Trophoblast cell (in vitro differentiated cells and primary cell): Measurements from ENCODE around the gene NCAM2.

Source experiments
- DNase-seq, 2 donors: peaks; one replicate each; pipeline ENCODE4 v3.0.0-alpha.2; 2016
- H2AFZ ChIP-seq: 2 replicates; pipeline ENCODE4 v1.6.1; 2013; ENCODE audit warnings: low read length, moderate library complexity, mild to moderate bottlenecking; ENCODE audit not compliant: insufficient read depth, poor library complexity
- H2AK5ac ChIP-seq: 2 replicates; pipeline ENCODE4 v1.6.1; 2013; ENCODE audit warnings: mild to moderate bottlenecking, low read length
- H2BK120ac ChIP-seq: 2 replicates; pipeline ENCODE4 v1.6.1; 2013; ENCODE audit warnings: low read length, mild to moderate bottlenecking, moderate library complexity; ENCODE audit not compliant: insufficient read depth, poor library complexity
- H2BK12ac ChIP-seq: 2 replicates; pipeline ENCODE4 v1.6.1; 2013; ENCODE audit warnings: mild to moderate bottlenecking, low read length, moderate library complexity
- H2BK5ac ChIP-seq: 2 replicates; pipeline ENCODE4 v1.6.1; 2013; ENCODE audit warnings: low read length, low read depth, moderate library complexity, mild to moderate bottlenecking; ENCODE audit not compliant: poor library complexity
- H3K14ac ChIP-seq: 2 replicates; pipeline ENCODE4 v1.6.1; 2013; ENCODE audit warnings: mild to moderate bottlenecking, low read length
- H3K18ac ChIP-seq: 2 replicates; pipeline ENCODE4 v1.6.1; 2013; ENCODE audit warnings: mild to moderate bottlenecking, low read length
- H3K23ac ChIP-seq: 2 replicates; pipeline ENCODE4 v1.6.1; 2013; ENCODE audit warnings: low read length
- H3K27ac ChIP-seq: 2 replicates; pipeline ENCODE4 v1.5.1; 2013; ENCODE audit warnings: low read depth, mild to moderate bottlenecking, inconsistent platforms, low read length, moderate library complexity
- H3K27me3 ChIP-seq: 2 replicates; pipeline ENCODE4 v1.6.1; 2013; ENCODE audit warnings: inconsistent platforms, mild to moderate bottlenecking, low read length, moderate library complexity; ENCODE audit not compliant: insufficient read depth
- H3K36me3 ChIP-seq, 2 experiments: 1 replicate in 1 of 2; 2 replicates in 1 of 2; pipeline ENCODE4 v1.6.1; 2013; ENCODE audit warnings: low read length in 2 of 2, mild to moderate bottlenecking in 2 of 2, moderate library complexity in 1 of 2; ENCODE audit not compliant: insufficient read depth in 2 of 2, control insufficient read depth in 1 of 2
- H3K4ac ChIP-seq: 2 replicates; pipeline ENCODE4 v1.6.1; 2013; ENCODE audit warnings: low read depth, mild to moderate bottlenecking, low read length, moderate library complexity
- H3K4me1 ChIP-seq, 2 experiments: 1 replicate in 1 of 2; 2 replicates in 1 of 2; pipeline ENCODE4 v1.6.1; 2013; ENCODE audit warnings: low read length in 2 of 2, mild to moderate bottlenecking in 2 of 2, moderate library complexity in 1 of 2; ENCODE audit not compliant: insufficient read depth in 2 of 2, control insufficient read depth in 1 of 2
- H3K4me2 ChIP-seq: 2 replicates; pipeline ENCODE4 v1.6.1; 2013; ENCODE audit warnings: inconsistent platforms, mild to moderate bottlenecking, low read length, moderate library complexity
- H3K4me3 ChIP-seq: 2 replicates; pipeline ENCODE4 v1.5.1; 2013; ENCODE audit warnings: mild to moderate bottlenecking, low read depth, low read length, inconsistent platforms
- H3K79me1 ChIP-seq: one replicate; pipeline ENCODE4 v1.6.1; 2013; ENCODE audit warnings: low read length
- H3K79me2 ChIP-seq: 2 replicates; pipeline ENCODE4 v1.6.1; 2013; ENCODE audit warnings: low read length, mild to moderate bottlenecking; ENCODE audit not compliant: control insufficient read depth, insufficient read depth, poor library complexity
- H3K9ac ChIP-seq: 2 replicates; pipeline ENCODE4 v1.6.1; 2013; ENCODE audit warnings: mild to moderate bottlenecking, low read length
- H3K9me3 ChIP-seq: 2 replicates; pipeline ENCODE4 v1.6.1; 2013; ENCODE audit warnings: low read depth, mild to moderate bottlenecking, control low read depth, inconsistent platforms, low read length; ENCODE audit not compliant: insufficient read depth
- H4K12ac ChIP-seq: 2 replicates; pipeline ENCODE4 v1.6.1; 2013; ENCODE audit warnings: low read depth, mild to moderate bottlenecking, low read length, moderate library complexity
- H4K8ac ChIP-seq: 2 replicates; pipeline ENCODE4 v1.6.1; 2013; ENCODE audit warnings: low read depth, mild to moderate bottlenecking, low read length, moderate library complexity
- H4K91ac ChIP-seq: one replicate; pipeline ENCODE4 v1.6.1; 2013; ENCODE audit warnings: low read depth, mild to moderate bottlenecking, low read length, moderate library complexity
- WGBS: extraction: QIAGEN DNeasy Blood & Tissue Kit; methylation state at CpG from one replicate; pipeline ENCODE4 v1.1.7; 2013; ENCODE audit warnings: missing lambda C conversion rate; ENCODE audit not compliant: insufficient read length, insufficient coverage; ENCODE audit errors: extremely low coverage; 5-methylcytosine and 5-hydroxymethylcytosine counted together

NCAM2 gene

DNA sequence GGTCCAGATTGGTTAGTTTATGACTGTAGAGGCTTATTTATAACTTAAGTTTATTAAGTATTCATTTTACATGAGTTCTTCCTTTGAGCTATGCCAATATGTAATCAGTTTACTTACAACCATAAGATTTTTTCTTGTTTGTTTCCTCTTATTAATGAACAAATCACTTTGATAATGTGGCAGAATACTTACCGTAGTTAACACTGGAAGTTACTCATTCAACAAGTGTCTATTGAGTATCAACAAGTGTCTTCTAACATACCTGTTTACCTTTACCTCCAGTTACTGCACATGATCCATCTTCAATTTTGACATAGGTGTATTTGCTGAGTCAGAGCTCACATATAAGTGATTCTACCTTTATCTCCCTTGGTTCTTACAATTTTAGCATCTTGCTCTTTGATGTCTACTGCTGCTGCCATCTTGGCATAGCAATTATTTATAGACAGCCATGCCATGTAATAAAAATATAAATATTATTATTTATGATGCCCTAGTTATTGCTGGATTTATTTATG lies 205.7 kb downstream of the NCAM2 start:
- Histone ChIP-seq H2BK12ac (no peak overlapping the region), H3K23ac (no peak overlapping the region), H3K27ac (no peak overlapping the region), H3K14ac (no peak overlapping the region), H2AFZ (no peak overlapping the region), H3K9ac (no peak overlapping the region), H3K79me1 (no peaks in the 10 kb centered on the region), H3K4me3 (no peak overlapping the region), H3K4me1 (no peaks in the 10 kb centered on the region), H2AK5ac (no peak overlapping the region), H3K27me3 (no peaks in the 10 kb centered on the region), H3K9me3 (no peaks in the 10 kb centered on the region), H4K8ac (no peak overlapping the region), H3K36me3 (no peaks in the 10 kb centered on the region), H2BK120ac (no peak overlapping the region), H4K12ac (no peak overlapping the region), H3K4ac (no peak overlapping the region), H3K18ac (no peak overlapping the region), H2BK5ac (no peak overlapping the region), H3K79me2 (no peaks in the 10 kb centered on the region), H3K4me2 (no peak overlapping the region), H4K91ac (no peak overlapping the region)
- DNase-seq, result no peak
- no CpG with 5 or more reads among the region's 1 CpG for WGBS

DNA sequence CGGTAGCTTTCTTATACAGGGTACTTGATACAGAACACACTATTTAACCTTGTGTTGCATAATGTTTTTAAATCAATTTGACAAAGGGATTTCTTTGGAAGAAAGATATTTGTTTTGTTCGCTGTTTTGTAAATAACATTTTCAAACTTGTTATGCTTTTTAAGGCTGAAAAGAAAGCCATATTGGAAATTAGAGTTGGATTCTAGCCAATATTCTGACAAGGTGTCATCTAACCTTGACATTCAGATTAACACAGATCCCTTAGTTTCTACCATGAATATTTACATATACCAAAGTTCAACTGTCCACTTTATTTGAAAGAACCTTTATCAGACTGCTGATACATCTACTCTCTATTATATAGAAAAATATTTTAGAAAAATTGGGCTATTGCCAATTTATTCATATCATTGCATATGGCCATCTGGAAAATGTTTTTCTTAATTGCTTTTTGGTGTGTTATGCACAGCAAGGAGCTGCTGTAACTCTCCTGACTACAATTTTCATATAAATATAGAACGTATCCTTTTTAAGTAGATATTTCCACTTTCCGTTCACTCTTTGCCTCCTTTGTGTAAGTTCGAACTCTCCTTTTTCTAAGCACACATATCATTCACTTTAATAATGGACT lies 206.3 kb downstream of the NCAM2 start:
- Histone ChIP-seq H2AK5ac (no peak overlapping the region), H3K4ac (no peak overlapping the region), H3K79me1 (no peaks in the 10 kb centered on the region), H4K8ac (no peak overlapping the region), H4K12ac (no peak overlapping the region), H2BK120ac (no peak overlapping the region), H3K9ac (no peak overlapping the region), H3K79me2 (no peaks in the 10 kb centered on the region), H2AFZ (no peak overlapping the region), H2BK12ac (no peak overlapping the region), H3K4me3 (no peak overlapping the region), H3K4me2 (no peak overlapping the region), H2BK5ac (no peak overlapping the region), H3K14ac (no peak overlapping the region), H3K36me3 (no peaks in the 10 kb centered on the region), H3K27me3 (no peaks in the 10 kb centered on the region), H3K4me1 (no peaks in the 10 kb centered on the region), H3K9me3 (no peaks in the 10 kb centered on the region), H3K23ac (no peak overlapping the region), H3K27ac (no peak overlapping the region), H3K18ac (no peak overlapping the region), H4K91ac (no peak overlapping the region)
- WGBS, result no CpG with 5 or more reads among the region's 5 CpGs
- DNase-seq, result no peak

DNA sequence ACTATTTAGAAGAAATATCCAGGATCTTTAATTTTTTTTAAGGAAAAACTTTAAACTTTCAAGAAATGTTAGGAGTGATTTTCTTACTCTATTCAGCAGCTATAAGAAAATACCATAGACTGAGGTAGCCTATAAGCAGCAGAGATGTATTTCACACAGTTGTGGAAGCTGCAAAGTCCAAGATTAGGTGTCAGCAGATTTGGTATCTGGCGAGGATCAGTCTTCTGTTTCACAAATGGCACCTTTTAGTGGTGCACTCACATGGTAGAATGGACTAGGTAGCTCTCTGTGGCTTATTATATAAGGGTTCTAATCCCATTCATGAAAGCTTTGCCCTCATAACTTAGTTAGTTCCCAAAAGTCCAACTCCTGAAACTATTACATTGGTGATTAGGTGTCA lies 207.4 kb downstream of the NCAM2 start:
- Histone ChIP-seq H2AK5ac (no peak overlapping the region), H2AFZ (no peak overlapping the region), H3K4me1 (no peaks in the 10 kb centered on the region), H3K79me1 (no peaks in the 10 kb centered on the region), H3K79me2 (no peaks in the 10 kb centered on the region), H3K9ac (no peak overlapping the region), H3K27me3 (no peaks in the 10 kb centered on the region), H3K4ac (no peak overlapping the region), H3K4me3 (no peak overlapping the region), H3K14ac (no peak overlapping the region), H3K23ac (no peak overlapping the region), H3K18ac (no peak overlapping the region), H4K12ac (no peak overlapping the region), H4K91ac (no peak overlapping the region), H3K27ac (no peak overlapping the region), H4K8ac (no peak overlapping the region), H2BK12ac (no peak overlapping the region), H2BK5ac (no peak overlapping the region), H3K36me3 (no peaks in the 10 kb centered on the region), H3K9me3 (no peaks in the 10 kb centered on the region), H2BK120ac (no peak overlapping the region), H3K4me2 (no peak overlapping the region)
- no CpG with 5 or more reads among the region's 1 CpG for WGBS
- DNase-seq, result no peak

DNA sequence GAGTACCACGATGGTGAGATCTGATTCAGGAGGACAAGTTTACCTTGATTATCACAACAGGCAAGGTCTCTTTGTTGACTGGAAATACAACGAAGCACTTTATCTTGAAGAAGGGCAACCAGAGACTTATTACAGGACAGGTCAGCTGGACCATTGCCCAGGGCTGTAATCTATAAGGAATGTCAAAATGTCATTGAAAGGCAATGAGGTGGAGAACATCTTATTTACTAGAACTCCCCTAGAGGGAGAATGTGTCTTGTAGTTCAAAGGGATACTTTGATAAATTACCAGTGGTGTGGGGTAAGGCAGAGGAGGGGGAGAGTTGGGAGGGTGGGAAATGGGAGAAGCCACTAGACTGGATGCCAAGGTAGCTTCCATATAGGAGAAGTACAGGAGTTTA lies 212.3 kb downstream of the NCAM2 start:
- H2AK5ac ChIP-seq, result no peak overlapping the region
- no peaks in the 10 kb centered on the region for H3K9me3 ChIP-seq
- H3K4me3 ChIP-seq, result no peak overlapping the region
- no peak overlapping the region for H3K9ac ChIP-seq
- H2BK120ac ChIP-seq, result no peak overlapping the region
- H3K18ac ChIP-seq, result no peak overlapping the region
- H2BK5ac ChIP-seq, result no peak overlapping the region
- H2AFZ ChIP-seq, result no peak overlapping the region
- no peak overlapping the region for H2BK12ac ChIP-seq
- H3K14ac ChIP-seq, result no peak overlapping the region
- H3K23ac ChIP-seq, result no peak overlapping the region
- WGBS, result no CpG with 5 or more reads among the region's 2 CpGs
- no peak overlapping the region for H3K27ac ChIP-seq
- no peaks in the 10 kb centered on the region for H3K36me3 ChIP-seq
- no peak overlapping the region for H3K4ac ChIP-seq
- H3K79me1 ChIP-seq, result no peaks in the 10 kb centered on the region
- no peak for DNase-seq
- no peak overlapping the region for H3K4me2 ChIP-seq
- H4K91ac ChIP-seq, result no peak overlapping the region
- H3K27me3 ChIP-seq, result no peaks in the 10 kb centered on the region
- H3K79me2 ChIP-seq, result no peaks in the 10 kb centered on the region
- H4K8ac ChIP-seq, result no peak overlapping the region
- no peak overlapping the region for H4K12ac ChIP-seq
- no peaks in the 10 kb centered on the region for H3K4me1 ChIP-seq
